K562 (cell line): ENCODE data around the gene EYA2.

Experiments used
- EP300 ChIP-seq: IDR thresholded peaks from 2 replicates; pipeline ENCODE4 v1.6.1; 2012; ENCODE audit warnings: low read length, improper control_type of control experiment
- HDGF ChIP-seq: fragments of 450-650 bp; IDR thresholded peaks from 2 replicates; pipeline ENCODE4 v1.6.1; 2016
- HNRNPL ChIP-seq: fragments of 200-400 bp; formaldehyde crosslinking; IDR thresholded peaks from 2 replicates; pipeline ENCODE4 v1.6.1; 2017; ENCODE audit warnings: low read depth, mild to moderate bottlenecking, low read length
- NEUROD1 ChIP-seq: fragments of 150-350 bp; IDR thresholded peaks from 2 replicates; pipeline ENCODE4 v1.6.1; 2014; ENCODE audit warnings: borderline replicate concordance, low read length, low read depth; ENCODE audit not compliant: partially characterized antibody
- POLR2A ChIP-seq: fragments of 450-650 bp; conservative IDR thresholded peaks from 2 replicates; pipeline ENCODE4 v1.6.1; 2016
- RFX1 ChIP-seq: fragments of 450-650 bp; IDR thresholded peaks from 2 replicates; pipeline ENCODE4 v1.6.1; 2016; ENCODE audit warnings: mild to moderate bottlenecking, moderate library complexity
- ZNF239 ChIP-seq: fragments of 250-450 bp; sonication (Bioruptor Pico); IDR thresholded peaks from 2 replicates; pipeline ENCODE4 v1.4.0; 2020; ENCODE audit warnings: mild to moderate bottlenecking
- TF ChIP-seq, protein P1 (sequence below): sonication (generic); formaldehyde crosslinking; IDR thresholded peaks from 2 replicates; pipeline ENCODE4 v1.9.0; 2022; ENCODE audit warnings: mild to moderate bottlenecking, missing genetic modification reagents
- TF ChIP-seq, protein P2 (sequence below), 3 experiments: IDR thresholded peaks in 2 of 3; conservative IDR thresholded peaks in 1 of 3; 2 replicates each; pipeline ENCODE4 v1.5.1; 2011 to 2012; ENCODE audit warnings: low read length in 3 of 3, mild to moderate bottlenecking in 3 of 3, control low read depth in 2 of 3, improper control_type of control experiment in 1 of 3, inconsistent platforms in 1 of 3, low read depth in 1 of 3, mixed read lengths in 1 of 3, moderate library complexity in 1 of 3; ENCODE audit not compliant: insufficient read depth in 2 of 3
- TF ChIP-seq, protein P3 (sequence below): IDR thresholded peaks from 3 replicates; pipeline ENCODE4 v1.6.1; 2011; ENCODE audit warnings: borderline replicate concordance, mild to moderate bottlenecking; ENCODE audit not compliant: insufficient read length, insufficient read depth
- TF ChIP-seq, protein P4 (sequence below): fragments of 250-450 bp; sonication (Bioruptor Pico); IDR thresholded peaks from 2 replicates; pipeline ENCODE4 v1.5.0; 2020; ENCODE audit warnings: mild to moderate bottlenecking, borderline replicate concordance

DNA sequence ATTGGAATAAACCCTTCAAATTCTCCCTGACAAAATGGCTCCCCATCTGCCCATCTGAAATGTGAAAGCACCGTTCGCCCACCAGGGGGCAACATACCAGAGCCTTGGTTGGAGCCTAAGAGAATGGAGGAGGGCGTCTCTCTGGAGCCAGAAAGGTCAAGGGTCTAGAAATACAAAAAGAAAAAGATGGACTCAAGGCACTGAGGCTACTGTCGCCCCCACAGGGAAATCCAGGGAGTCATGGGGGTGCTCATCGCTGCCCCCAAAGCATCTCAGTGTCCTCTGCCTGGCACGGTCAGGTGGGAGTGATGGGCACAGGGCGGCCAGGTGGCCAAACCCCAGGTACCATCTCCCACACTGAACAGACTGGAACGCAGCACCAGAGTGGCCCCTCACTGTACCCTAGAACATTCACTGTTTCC lies 325.5 kb downstream of the EYA2 start:
- TF ChIP-seq HNRNPL = no peak
- TF ChIP-seq, protein P1, sequence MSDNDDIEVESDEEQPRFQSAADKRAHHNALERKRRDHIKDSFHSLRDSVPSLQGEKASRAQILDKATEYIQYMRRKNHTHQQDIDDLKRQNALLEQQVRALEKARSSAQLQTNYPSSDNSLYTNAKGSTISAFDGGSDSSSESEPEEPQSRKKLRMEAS (CRISPR knock-in tag) = no peak
- TF ChIP-seq POLR2A = no peak
- TF ChIP-seq, protein P2, sequence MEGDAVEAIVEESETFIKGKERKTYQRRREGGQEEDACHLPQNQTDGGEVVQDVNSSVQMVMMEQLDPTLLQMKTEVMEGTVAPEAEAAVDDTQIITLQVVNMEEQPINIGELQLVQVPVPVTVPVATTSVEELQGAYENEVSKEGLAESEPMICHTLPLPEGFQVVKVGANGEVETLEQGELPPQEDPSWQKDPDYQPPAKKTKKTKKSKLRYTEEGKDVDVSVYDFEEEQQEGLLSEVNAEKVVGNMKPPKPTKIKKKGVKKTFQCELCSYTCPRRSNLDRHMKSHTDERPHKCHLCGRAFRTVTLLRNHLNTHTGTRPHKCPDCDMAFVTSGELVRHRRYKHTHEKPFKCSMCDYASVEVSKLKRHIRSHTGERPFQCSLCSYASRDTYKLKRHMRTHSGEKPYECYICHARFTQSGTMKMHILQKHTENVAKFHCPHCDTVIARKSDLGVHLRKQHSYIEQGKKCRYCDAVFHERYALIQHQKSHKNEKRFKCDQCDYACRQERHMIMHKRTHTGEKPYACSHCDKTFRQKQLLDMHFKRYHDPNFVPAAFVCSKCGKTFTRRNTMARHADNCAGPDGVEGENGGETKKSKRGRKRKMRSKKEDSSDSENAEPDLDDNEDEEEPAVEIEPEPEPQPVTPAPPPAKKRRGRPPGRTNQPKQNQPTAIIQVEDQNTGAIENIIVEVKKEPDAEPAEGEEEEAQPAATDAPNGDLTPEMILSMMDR (IDR thresholded peaks at IDR 0.05 in 2 of 3, conservative IDR thresholded peaks at IDR 0.05 in 1 of 3; ENCODE audit: insufficient read depth in 2 of 3, low read depth in 1 of 3, low read length in 3 of 3) = peak; percentile 65 to 72 (median 68)
- TF ChIP-seq, protein P3, sequence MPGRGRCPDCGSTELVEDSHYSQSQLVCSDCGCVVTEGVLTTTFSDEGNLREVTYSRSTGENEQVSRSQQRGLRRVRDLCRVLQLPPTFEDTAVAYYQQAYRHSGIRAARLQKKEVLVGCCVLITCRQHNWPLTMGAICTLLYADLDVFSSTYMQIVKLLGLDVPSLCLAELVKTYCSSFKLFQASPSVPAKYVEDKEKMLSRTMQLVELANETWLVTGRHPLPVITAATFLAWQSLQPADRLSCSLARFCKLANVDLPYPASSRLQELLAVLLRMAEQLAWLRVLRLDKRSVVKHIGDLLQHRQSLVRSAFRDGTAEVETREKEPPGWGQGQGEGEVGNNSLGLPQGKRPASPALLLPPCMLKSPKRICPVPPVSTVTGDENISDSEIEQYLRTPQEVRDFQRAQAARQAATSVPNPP = no peak
- no peak for TF ChIP-seq RFX1
- no peak for TF ChIP-seq HDGF
- TF ChIP-seq NEUROD1 = no peak
- TF ChIP-seq ZNF239 = no peak
- TF ChIP-seq, protein P4, sequence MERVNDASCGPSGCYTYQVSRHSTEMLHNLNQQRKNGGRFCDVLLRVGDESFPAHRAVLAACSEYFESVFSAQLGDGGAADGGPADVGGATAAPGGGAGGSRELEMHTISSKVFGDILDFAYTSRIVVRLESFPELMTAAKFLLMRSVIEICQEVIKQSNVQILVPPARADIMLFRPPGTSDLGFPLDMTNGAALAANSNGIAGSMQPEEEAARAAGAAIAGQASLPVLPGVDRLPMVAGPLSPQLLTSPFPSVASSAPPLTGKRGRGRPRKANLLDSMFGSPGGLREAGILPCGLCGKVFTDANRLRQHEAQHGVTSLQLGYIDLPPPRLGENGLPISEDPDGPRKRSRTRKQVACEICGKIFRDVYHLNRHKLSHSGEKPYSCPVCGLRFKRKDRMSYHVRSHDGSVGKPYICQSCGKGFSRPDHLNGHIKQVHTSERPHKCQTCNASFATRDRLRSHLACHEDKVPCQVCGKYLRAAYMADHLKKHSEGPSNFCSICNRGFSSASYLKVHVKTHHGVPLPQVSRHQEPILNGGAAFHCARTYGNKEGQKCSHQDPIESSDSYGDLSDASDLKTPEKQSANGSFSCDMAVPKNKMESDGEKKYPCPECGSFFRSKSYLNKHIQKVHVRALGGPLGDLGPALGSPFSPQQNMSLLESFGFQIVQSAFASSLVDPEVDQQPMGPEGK (CRISPR knock-in tag) = no peak
- no peak for TF ChIP-seq EP300
